Left renal pelvis (tissue), 4 donors: Measurements from ENCODE around the gene PKHD1. TPM values are rescaled to one million over a fixed set of nuclear protein-coding genes. Genes with fewer than 3 reads are reported as not detected.

Experiments
- DNase-seq, 4 donors: peaks; one replicate each; pipeline ENCODE4 v3.0.0-alpha.2; 2013; ENCODE audit warnings: low read depth in 4 of 4, low spot score in 3 of 4
- polyA plus RNA-seq, 4 donors: library from polyadenylated mRNA; unstranded; fragments of 120-200 nt; gene quantifications; one replicate each; pipeline ENCODE4 v1.2.1, GENCODE V29; 2013; ENCODE audit not compliant: insufficient read length in 4 of 4

The PKHD1 gene
- polyA plus RNA-seq, 4 donors = 0.41 to 23.8 (median 20.8) TPM

- no peak for DNase-seq
Measured at GRCh38 chr6:52046456-52046855, 41.0 kb downstream of the PKHD1 start.

GRCh38 chr6:52045481-52045880 lies 41.9 kb downstream of the PKHD1 start:
- no peak for DNase-seq

- no peak for DNase-seq
Measured at GRCh38 chr6:52045033-52045432, 42.4 kb downstream of the PKHD1 start.

- no peak for DNase-seq
Measured at GRCh38 chr6:52042141-52042885, 45.1 kb downstream of the PKHD1 start.

- DNase-seq = no peak
Measured at GRCh38 chr6:52041134-52041533, 46.3 kb downstream of the PKHD1 start.

GRCh38 chr6:52027699-52028098 lies 59.7 kb downstream of the PKHD1 start:
- no peak for DNase-seq

GRCh38 chr6:52024451-52025068 lies 62.9 kb downstream of the PKHD1 start:
- no peak for DNase-seq

- DNase-seq = no peak
Measured at GRCh38 chr6:52022675-52023074, 64.7 kb downstream of the PKHD1 start.

- DNase-seq = peak in 1 of 4 donors; percentile 12
Measured at GRCh38 chr6:52020945-52021570, 66.4 kb downstream of the PKHD1 start.

GRCh38 chr6:52019881-52020280 lies 67.5 kb downstream of the PKHD1 start:
- DNase-seq = no peak

- no peak for DNase-seq
Measured at GRCh38 chr6:52019092-52019491, 68.3 kb downstream of the PKHD1 start.

- no peak for DNase-seq
Measured at GRCh38 chr6:52016915-52017748, 70.3 kb downstream of the PKHD1 start.

GRCh38 chr6:52015953-52016352 lies 71.5 kb downstream of the PKHD1 start:
- no peak for DNase-seq

GRCh38 chr6:52014391-52014790 lies 73.0 kb downstream of the PKHD1 start:
- no peak for DNase-seq

GRCh38 chr6:52013035-52013434 lies 74.4 kb downstream of the PKHD1 start:
- no peak for DNase-seq

GRCh38 chr6:52012582-52012981 lies 74.8 kb downstream of the PKHD1 start:
- DNase-seq = no peak

GRCh38 chr6:52010806-52011205 lies 76.6 kb downstream of the PKHD1 start:
- no peak for DNase-seq

- DNase-seq = no peak
Measured at GRCh38 chr6:52010145-52010544, 77.3 kb downstream of the PKHD1 start.

GRCh38 chr6:52009466-52010140 lies 77.8 kb downstream of the PKHD1 start:
- no peak for DNase-seq

GRCh38 chr6:52000064-52000463 lies 87.3 kb downstream of the PKHD1 start:
- DNase-seq = no peak
